ENCODE data around the gene DIS3L2.

DNA sequence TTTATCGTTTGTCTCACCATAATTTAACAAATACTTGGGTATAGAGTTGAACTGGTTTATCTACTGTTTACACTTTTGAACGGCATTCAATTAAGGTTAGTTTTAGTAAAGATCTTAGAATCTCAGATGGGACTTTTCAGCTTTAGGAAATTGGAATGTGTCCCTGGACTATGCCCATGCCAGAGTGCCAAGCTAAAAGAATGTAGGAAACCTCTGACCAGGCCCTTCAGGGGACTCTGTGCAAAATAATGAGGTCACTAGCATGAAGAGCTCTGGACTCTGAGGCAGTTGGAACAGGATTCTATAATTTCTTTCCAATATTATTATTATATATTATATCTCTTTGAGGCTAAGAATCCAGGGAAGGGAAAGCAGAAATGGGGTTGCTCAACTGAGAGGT, 13.5 kb downstream of the DIS3L2 start:
- TF ChIP-seq CTCF (IDR thresholded peaks at IDR 0.05 in 8 of 11, conservative IDR thresholded peaks at IDR 0.05 in 3 of 11): no peak
- no peak for TF ChIP-seq POLR2AphosphoS5 (IDR thresholded peaks at IDR 0.05)
